Kasumi-1 (cell line): ENCODE results near the gene TTLL13.
A peak's percentile ranks its signal among the peaks of the same experiment; 100 is the strongest.
"Not testable (repeated sequence)": the region's sequence is repeated elsewhere in the genome, so short reads cannot be mapped to it uniquely, and the experiment has no call there.

ENCODE experiments used
- DNase-seq, 2 experiments: peaks; one replicate each; lab custom pipeline; 2025; lab: John Stamatoyannopoulos, UW

The TTLL13 gene

GRCh38 chr15:90287101-90287500 is 37.7 kb downstream of the TTLL13 start:
- DNase-seq: peak in 1 of 2 experiments; percentile 10

- DNase-seq: no peak
Observed at GRCh38 chr15:90287946-90288345, 38.6 kb downstream of the TTLL13 start.

- no peak for DNase-seq
Observed at GRCh38 chr15:90291679-90292356, 42.5 kb downstream of the TTLL13 start.

GRCh38 chr15:90293040-90293810 is 43.9 kb downstream of the TTLL13 start:
- DNase-seq: peak; percentile 34 to 36

GRCh38 chr15:90294159-90294558 is 44.8 kb downstream of the TTLL13 start:
- DNase-seq: no peak

- no peak for DNase-seq
Observed at GRCh38 chr15:90294601-90295269, 45.4 kb downstream of the TTLL13 start.

GRCh38 chr15:90295270-90295648 is 45.9 kb downstream of the TTLL13 start:
- no peak for DNase-seq

GRCh38 chr15:90296316-90296884 is 47.0 kb downstream of the TTLL13 start:
- DNase-seq: not testable (repeated sequence)

- no peak for DNase-seq
Observed at GRCh38 chr15:90297021-90297420, 47.7 kb downstream of the TTLL13 start.

GRCh38 chr15:90300541-90300940 is 51.2 kb downstream of the TTLL13 start:
- no peak for DNase-seq

- DNase-seq: peak; percentile 34 to 38
Observed at GRCh38 chr15:90300988-90301706, 51.8 kb downstream of the TTLL13 start.

GRCh38 chr15:90301707-90302300 is 52.4 kb downstream of the TTLL13 start:
- no peak for DNase-seq

- not testable (repeated sequence) for DNase-seq
Observed at GRCh38 chr15:90305355-90305754, 56.0 kb downstream of the TTLL13 start.

- no peak for DNase-seq
Observed at GRCh38 chr15:90305932-90306331, 56.6 kb downstream of the TTLL13 start.

- DNase-seq: peak; percentile 12 to 38
Observed at GRCh38 chr15:90306560-90306959, 57.2 kb downstream of the TTLL13 start.

GRCh38 chr15:90307661-90308060 is 58.3 kb downstream of the TTLL13 start:
- DNase-seq: no peak

- no peak for DNase-seq
Observed at GRCh38 chr15:90309020-90309419, 59.7 kb downstream of the TTLL13 start.
